HepG2 (cell line): ENCODE measurements around the gene NCCRP1. TPM values are rescaled to one million over a fixed set of nuclear protein-coding genes. Genes with fewer than 3 reads are reported as not detected.

Source experiments
- ATAC-seq: fragments of 200-7000 bp; cut with Tn5 transposase; 3 replicates; pipeline ENCODE4 v1.9.1; 2020; ENCODE audit warnings: mild to moderate bottlenecking, moderate library complexity
- BruUV-seq: library from RNA; stranded (reverse); fragments of 400-500 nt; replicated peaks from 2 replicates; lab custom pipeline; 2021; lab: Mats Ljungman, UMichigan
- CTCF ChIA-PET: fragments of 300-600 bp; formaldehyde crosslinking; extraction: SDS; loops from one replicate; lab custom pipeline; 2021; ENCODE audit warnings: low total read pairs, inconsistent platforms, low intra/inter-chr PET ratio; lab: Yijun Ruan, JAX
- POLR2A ChIA-PET: fragments of 350-600 bp; sonication (Branson Sonifier 250); formaldehyde crosslinking; loops from one replicate; lab custom pipeline; 2020; ENCODE audit warnings: antibody characterized with exemption, inconsistent platforms; lab: Yijun Ruan, JAX
- DNase-seq: peaks from one replicate; pipeline ENCODE4 v3.0.0-alpha.2; 2015; ENCODE audit warnings: low spot score
- FAIRE-seq: peaks from 3 replicates; lab custom pipeline; 2011; peaks lifted over from hg19 to GRCh38; lab: Jason Lieb, UNC
- H2AFZ ChIP-seq: one replicate; pipeline ENCODE4 v1.6.1; 2011; ENCODE audit warnings: low read length, inconsistent platforms
- H3K27ac ChIP-seq: fragments of 300-600 bp; 3 replicates; pipeline ENCODE4 v1.8.0; 2011; ENCODE audit warnings: mixed run types, mild to moderate bottlenecking, mixed read lengths, low read length, inconsistent platforms; ENCODE audit not compliant: insufficient read depth; ENCODE audit errors: extremely low read length
- H3K27me3 ChIP-seq, 2 experiments: fragments of 200-600 bp in 1 of 2; 2 replicates in 1 of 2; 3 replicates in 1 of 2; pipeline versions ENCODE4 v1.6.0 to v1.8.0; 2011; ENCODE audit warnings: low read length in 2 of 2, mild to moderate bottlenecking in 2 of 2, moderate library complexity in 2 of 2, inconsistent platforms in 1 of 2; ENCODE audit not compliant: insufficient read depth in 2 of 2, control insufficient read depth in 1 of 2
- H3K36me3 ChIP-seq, 2 experiments: fragments of 200-600 bp in 1 of 2; replicated peaks in 1 of 2; 2 replicates in 1 of 2; 3 replicates in 1 of 2; pipeline versions ENCODE4 v1.5.1 to v1.8.0; 2011; ENCODE audit warnings: low read length in 2 of 2, inconsistent platforms in 1 of 2; ENCODE audit not compliant: insufficient read depth in 2 of 2, control insufficient read depth in 1 of 2
- H3K4me1 ChIP-seq: 2 replicates; pipeline ENCODE4 v1.5.1; 2012; ENCODE audit warnings: low read length, inconsistent platforms; ENCODE audit not compliant: insufficient read depth
- H3K4me2 ChIP-seq: 2 replicates; pipeline ENCODE4 v1.6.0; 2011; ENCODE audit warnings: low read depth, low read length, inconsistent platforms
- H3K4me3 ChIP-seq, 3 experiments: fragments of 200-600 bp in 1 of 3; sonication (generic), shearing (Covaris generic) in 1 of 3; replicated peaks in 1 of 3; 2 replicates each; pipeline ENCODE4 v1.5.1; 2011 to 2016; ENCODE audit warnings: low read length in 3 of 3, inconsistent platforms in 2 of 3, low read depth in 2 of 3, mild to moderate bottlenecking in 2 of 3, control low read depth in 1 of 3, mixed read lengths in 1 of 3; ENCODE audit not compliant: insufficient read depth in 1 of 3
- H3K79me2 ChIP-seq: one replicate; pipeline ENCODE4 v1.6.1; 2011; ENCODE audit warnings: low read length, inconsistent platforms; ENCODE audit not compliant: insufficient read depth
- H3K9ac ChIP-seq: 2 replicates; pipeline ENCODE4 v1.6.0; 2011; ENCODE audit warnings: mild to moderate bottlenecking, low read depth, low read length, inconsistent platforms; ENCODE audit not compliant: insufficient read depth
- H3K9me3 ChIP-seq: 2 replicates; pipeline ENCODE4 v1.5.1; 2012; ENCODE audit warnings: mild to moderate bottlenecking, low read length
- H4K20me1 ChIP-seq: 2 replicates; pipeline ENCODE4 v1.6.0; 2011; ENCODE audit warnings: inconsistent platforms, mild to moderate bottlenecking, low read length, moderate library complexity; ENCODE audit not compliant: insufficient read depth
- JUND ChIP-seq: sonication (generic); formaldehyde crosslinking; IDR thresholded peaks from 2 replicates; pipeline ENCODE4 v1.8.0; 2022; ENCODE audit warnings: mild to moderate bottlenecking, missing genetic modification reagents
- NFYB ChIP-seq: sonication (generic); formaldehyde crosslinking; IDR thresholded peaks from 2 replicates; pipeline ENCODE4 v1.4.0; 2020; ENCODE audit warnings: missing genetic modification reagents
- SNAI1 ChIP-seq: sonication (generic); formaldehyde crosslinking; IDR thresholded peaks from 2 replicates; pipeline ENCODE4 v1.5.0; 2020; ENCODE audit warnings: mild to moderate bottlenecking, missing genetic modification reagents, borderline replicate concordance
- SRY ChIP-seq: sonication (generic); formaldehyde crosslinking; IDR thresholded peaks from 2 replicates; pipeline ENCODE4 v1.8.0; 2022; ENCODE audit warnings: mild to moderate bottlenecking, missing genetic modification reagents
- ZBTB3 ChIP-seq: sonication (generic); formaldehyde crosslinking; IDR thresholded peaks from 2 replicates; pipeline ENCODE4 v1.4.0; 2020; ENCODE audit warnings: low read depth, mild to moderate bottlenecking, moderate library complexity, missing genetic modification reagents, borderline replicate concordance
- ZNF160 ChIP-seq: sonication (generic); formaldehyde crosslinking; IDR thresholded peaks from 2 replicates; pipeline ENCODE4 v1.8.0; 2022; ENCODE audit warnings: mild to moderate bottlenecking, inconsistent platforms, missing genetic modification reagents
- ZNF225 ChIP-seq: sonication (generic); formaldehyde crosslinking; IDR thresholded peaks from 2 replicates; pipeline ENCODE4 v1.4.0; 2020; ENCODE audit warnings: mild to moderate bottlenecking, missing genetic modification reagents
- ZNF326 ChIP-seq: sonication (generic); formaldehyde crosslinking; IDR thresholded peaks from 2 replicates; pipeline ENCODE4 v1.4.0; 2020; ENCODE audit warnings: missing genetic modification reagents, borderline replicate concordance
- ZNF44 ChIP-seq: sonication (generic); formaldehyde crosslinking; IDR thresholded peaks from 2 replicates; pipeline ENCODE4 v1.5.1; 2020; ENCODE audit warnings: mild to moderate bottlenecking, missing genetic modification reagents
- ZNF747 ChIP-seq: sonication (generic); formaldehyde crosslinking; IDR thresholded peaks from 2 replicates; pipeline ENCODE4 v1.8.1; 2023; ENCODE audit warnings: missing genetic modification reagents, mild to moderate bottlenecking, borderline replicate concordance
- WGBS: methylation state at CpG from one replicate; pipeline ENCODE4 v1.1.6; 2017; ENCODE audit warnings: low lambda C conversion rate; 5-methylcytosine and 5-hydroxymethylcytosine counted together
- in situ Hi-C: cut with HindIII; loops from 2 replicates; pipeline ENCODE4 v1.10.0; 2017; ENCODE audit warnings: low pct_unique_long_range_greater_than_20kb; ENCODE audit not compliant: extremely low pct_ligation_motif_present
- intact Hi-C: fragments of 100-400 bp; cut with micrococcal nuclease; formaldehyde crosslinking; loops from one replicate; pipeline ENCODE4 v1.10.0; 2022; ENCODE audit not compliant: unreplicated experiment
- polyA plus RNA-seq, 8 experiments: library from polyadenylated mRNA; depleted of rRNA in 3 of 8; stranded (reverse) in 7 of 8; unstranded in 1 of 8; fragments of >200 nt; fragmentation: Illumina TruSeq in 4 of 8; extraction: Trizol in 4 of 8; gene quantifications; 2 replicates each; pipeline versions ENCODE4 v1.2.1 to v1.2.3, GENCODE V29; 2011 to 2016; ENCODE audit warnings: low read depth in 4 of 8, missing spikeins in 1 of 8, mixed read lengths in 1 of 8; ENCODE audit not compliant: insufficient read depth in 1 of 8
- total RNA-seq, 5 experiments: library from RNA; depleted of rRNA; stranded (reverse); fragments of >200 nt; fragmentation: Illumina TruSeq; extraction: Trizol; gene quantifications; 2 replicates each; pipeline ENCODE4 v1.2.3, GENCODE V29; 2016; ENCODE audit warnings: low read depth in 1 of 5
- TF ChIP-seq, protein P1 (sequence below): sonication (generic); formaldehyde crosslinking; IDR thresholded peaks from 2 replicates; pipeline ENCODE4 v1.4.0; 2020; ENCODE audit warnings: missing genetic modification reagents, mild to moderate bottlenecking, borderline replicate concordance
- TF ChIP-seq, protein P2 (sequence below): fragments of 450-650 bp; IDR thresholded peaks from 2 replicates; pipeline ENCODE4 v1.6.1; 2017
- TF ChIP-seq, protein P3 (sequence below): fragments of 450-650 bp; IDR thresholded peaks from 2 replicates; pipeline ENCODE4 v1.6.1; 2016
- TF ChIP-seq, protein P4 (sequence below): IDR thresholded peaks from 2 replicates; pipeline ENCODE4 v1.6.1; 2012; ENCODE audit warnings: low read length, improper control_type of control experiment
- TF ChIP-seq, protein P5 (sequence below): IDR thresholded peaks from 2 replicates; pipeline ENCODE4 v1.6.1; 2016; ENCODE audit warnings: low read depth, borderline replicate concordance

Gene NCCRP1
- total and polyA plus RNA-seq, 2 of the 13 experiments (the other 11 are each of a cell fraction or from before 2014, with no cell fraction given): not detected

DNA sequence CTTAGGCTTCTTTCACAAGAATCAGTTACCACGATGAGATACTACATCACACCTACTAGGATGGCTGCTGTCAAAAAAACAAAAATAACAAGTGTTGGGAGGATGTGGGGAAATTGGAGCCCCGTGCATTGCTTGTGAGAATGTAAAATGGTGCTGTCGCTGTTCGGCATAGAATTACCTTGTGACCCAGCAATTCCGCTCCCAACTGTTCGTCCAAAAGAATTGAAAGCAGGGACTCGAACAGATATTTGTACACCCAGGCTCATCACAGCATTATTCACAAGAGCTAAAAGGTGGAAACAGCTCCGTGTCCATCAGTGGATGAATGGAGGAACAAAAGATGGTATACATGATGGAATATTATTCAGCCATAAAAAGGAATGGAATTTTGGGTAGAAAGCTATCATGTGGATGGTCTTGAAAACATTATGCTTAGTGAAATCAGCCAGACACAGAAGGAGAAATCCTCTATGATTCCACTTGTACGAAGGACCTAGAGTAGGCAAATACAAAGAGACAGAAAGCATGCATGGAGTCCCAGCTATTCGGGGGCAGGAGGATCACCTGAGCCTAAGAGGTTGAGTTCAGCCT lies 47.7 kb upstream of the NCCRP1 start:
- H3K4me3 ChIP-seq: no peak overlapping the region
- no peaks in the 10 kb centered on the region for H3K9me3 ChIP-seq
- ChIA-PET CTCF (no interaction called here), POLR2A (interaction anchor here (0.9 kb wide), 1 partner anchor 9 kb away, joined by 4 read pairs; no protein-coding TSS in a partner anchor)
- H3K9ac ChIP-seq: no peak overlapping the region
- peaks cover 6% of the 10 kb centered on the region for H4K20me1 ChIP-seq
- no TSS peak for BruUV-seq
- ATAC-seq (no peak), DNase-seq (no peak), FAIRE-seq (no peak)
- in situ Hi-C loops: no loop called here
- intact Hi-C loops: no loop called here
- H2AFZ ChIP-seq: no peak overlapping the region
- H3K27ac ChIP-seq: no peak overlapping the region
- peaks cover 56% of the 10 kb centered on the region for H3K79me2 ChIP-seq
- peaks cover 43% of the 10 kb centered on the region for H3K4me1 ChIP-seq
- 96% methylated on average over 10 of the region's 10 CpGs for WGBS
- no peaks in the 10 kb centered on the region for H3K27me3 ChIP-seq
- H3K4me2 ChIP-seq: no peak overlapping the region
- H3K36me3 ChIP-seq: peaks cover 5 to 11% of the 10 kb centered on the region in 2 experiments; a peak in 4 of 5 replicates
- TF ChIP-seq, protein P1, sequence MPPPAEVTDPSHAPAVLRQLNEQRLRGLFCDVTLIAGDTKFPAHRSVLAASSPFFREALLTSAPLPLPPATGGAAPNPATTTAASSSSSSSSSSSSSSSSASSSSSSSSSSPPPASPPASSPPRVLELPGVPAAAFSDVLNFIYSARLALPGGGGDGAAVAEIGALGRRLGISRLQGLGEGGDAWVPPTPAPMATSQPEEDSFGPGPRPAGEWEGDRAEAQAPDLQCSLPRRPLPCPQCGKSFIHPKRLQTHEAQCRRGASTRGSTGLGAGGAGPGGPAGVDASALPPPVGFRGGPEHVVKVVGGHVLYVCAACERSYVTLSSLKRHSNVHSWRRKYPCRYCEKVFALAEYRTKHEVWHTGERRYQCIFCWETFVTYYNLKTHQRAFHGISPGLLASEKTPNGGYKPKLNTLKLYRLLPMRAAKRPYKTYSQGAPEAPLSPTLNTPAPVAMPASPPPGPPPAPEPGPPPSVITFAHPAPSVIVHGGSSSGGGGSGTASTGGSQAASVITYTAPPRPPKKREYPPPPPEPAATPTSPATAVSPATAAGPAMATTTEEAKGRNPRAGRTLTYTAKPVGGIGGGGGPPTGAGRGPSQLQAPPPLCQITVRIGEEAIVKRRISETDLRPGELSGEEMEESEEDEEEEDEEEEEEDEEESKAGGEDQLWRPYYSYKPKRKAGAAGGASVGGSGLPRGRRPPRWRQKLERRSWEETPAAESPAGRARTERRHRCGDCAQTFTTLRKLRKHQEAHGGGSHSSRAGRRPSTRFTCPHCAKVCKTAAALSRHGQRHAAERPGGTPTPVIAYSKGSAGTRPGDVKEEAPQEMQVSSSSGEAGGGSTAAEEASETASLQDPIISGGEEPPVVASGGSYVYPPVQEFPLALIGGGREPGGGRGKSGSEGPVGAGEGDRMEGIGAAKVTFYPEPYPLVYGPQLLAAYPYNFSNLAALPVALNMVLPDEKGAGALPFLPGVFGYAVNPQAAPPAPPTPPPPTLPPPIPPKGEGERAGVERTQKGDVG (CRISPR knock-in tag): no peak
- TF ChIP-seq SNAI1: no peak
- TF ChIP-seq ZNF44 (CRISPR knock-in tag): no peak
- TF ChIP-seq JUND (CRISPR knock-in tag): no peak
- TF ChIP-seq, protein P2, sequence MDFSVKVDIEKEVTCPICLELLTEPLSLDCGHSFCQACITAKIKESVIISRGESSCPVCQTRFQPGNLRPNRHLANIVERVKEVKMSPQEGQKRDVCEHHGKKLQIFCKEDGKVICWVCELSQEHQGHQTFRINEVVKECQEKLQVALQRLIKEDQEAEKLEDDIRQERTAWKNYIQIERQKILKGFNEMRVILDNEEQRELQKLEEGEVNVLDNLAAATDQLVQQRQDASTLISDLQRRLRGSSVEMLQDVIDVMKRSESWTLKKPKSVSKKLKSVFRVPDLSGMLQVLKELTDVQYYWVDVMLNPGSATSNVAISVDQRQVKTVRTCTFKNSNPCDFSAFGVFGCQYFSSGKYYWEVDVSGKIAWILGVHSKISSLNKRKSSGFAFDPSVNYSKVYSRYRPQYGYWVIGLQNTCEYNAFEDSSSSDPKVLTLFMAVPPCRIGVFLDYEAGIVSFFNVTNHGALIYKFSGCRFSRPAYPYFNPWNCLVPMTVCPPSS: no peak
- TF ChIP-seq, protein P3, sequence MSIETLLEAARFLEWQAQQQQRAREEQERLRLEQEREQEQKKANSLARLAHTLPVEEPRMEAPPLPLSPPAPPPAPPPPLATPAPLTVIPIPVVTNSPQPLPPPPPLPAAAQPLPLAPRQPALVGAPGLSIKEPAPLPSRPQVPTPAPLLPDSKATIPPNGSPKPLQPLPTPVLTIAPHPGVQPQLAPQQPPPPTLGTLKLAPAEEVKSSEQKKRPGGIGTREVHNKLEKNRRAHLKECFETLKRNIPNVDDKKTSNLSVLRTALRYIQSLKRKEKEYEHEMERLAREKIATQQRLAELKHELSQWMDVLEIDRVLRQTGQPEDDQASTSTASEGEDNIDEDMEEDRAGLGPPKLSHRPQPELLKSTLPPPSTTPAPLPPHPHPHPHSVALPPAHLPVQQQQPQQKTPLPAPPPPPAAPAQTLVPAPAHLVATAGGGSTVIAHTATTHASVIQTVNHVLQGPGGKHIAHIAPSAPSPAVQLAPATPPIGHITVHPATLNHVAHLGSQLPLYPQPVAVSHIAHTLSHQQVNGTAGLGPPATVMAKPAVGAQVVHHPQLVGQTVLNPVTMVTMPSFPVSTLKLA: no peak
- no peak for TF ChIP-seq ZNF747 (CRISPR knock-in tag)
- TF ChIP-seq SRY: no peak
- no peak for TF ChIP-seq ZBTB3
- TF ChIP-seq, protein P4, sequence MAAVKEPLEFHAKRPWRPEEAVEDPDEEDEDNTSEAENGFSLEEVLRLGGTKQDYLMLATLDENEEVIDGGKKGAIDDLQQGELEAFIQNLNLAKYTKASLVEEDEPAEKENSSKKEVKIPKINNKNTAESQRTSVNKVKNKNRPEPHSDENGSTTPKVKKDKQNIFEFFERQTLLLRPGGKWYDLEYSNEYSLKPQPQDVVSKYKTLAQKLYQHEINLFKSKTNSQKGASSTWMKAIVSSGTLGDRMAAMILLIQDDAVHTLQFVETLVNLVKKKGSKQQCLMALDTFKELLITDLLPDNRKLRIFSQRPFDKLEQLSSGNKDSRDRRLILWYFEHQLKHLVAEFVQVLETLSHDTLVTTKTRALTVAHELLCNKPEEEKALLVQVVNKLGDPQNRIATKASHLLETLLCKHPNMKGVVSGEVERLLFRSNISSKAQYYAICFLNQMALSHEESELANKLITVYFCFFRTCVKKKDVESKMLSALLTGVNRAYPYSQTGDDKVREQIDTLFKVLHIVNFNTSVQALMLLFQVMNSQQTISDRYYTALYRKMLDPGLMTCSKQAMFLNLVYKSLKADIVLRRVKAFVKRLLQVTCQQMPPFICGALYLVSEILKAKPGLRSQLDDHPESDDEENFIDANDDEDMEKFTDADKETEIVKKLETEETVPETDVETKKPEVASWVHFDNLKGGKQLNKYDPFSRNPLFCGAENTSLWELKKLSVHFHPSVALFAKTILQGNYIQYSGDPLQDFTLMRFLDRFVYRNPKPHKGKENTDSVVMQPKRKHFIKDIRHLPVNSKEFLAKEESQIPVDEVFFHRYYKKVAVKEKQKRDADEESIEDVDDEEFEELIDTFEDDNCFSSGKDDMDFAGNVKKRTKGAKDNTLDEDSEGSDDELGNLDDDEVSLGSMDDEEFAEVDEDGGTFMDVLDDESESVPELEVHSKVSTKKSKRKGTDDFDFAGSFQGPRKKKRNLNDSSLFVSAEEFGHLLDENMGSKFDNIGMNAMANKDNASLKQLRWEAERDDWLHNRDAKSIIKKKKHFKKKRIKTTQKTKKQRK: no peak
- no peak for TF ChIP-seq NFYB (CRISPR knock-in tag)
- no peak for TF ChIP-seq ZNF326 (CRISPR knock-in tag)
- TF ChIP-seq, protein P5, sequence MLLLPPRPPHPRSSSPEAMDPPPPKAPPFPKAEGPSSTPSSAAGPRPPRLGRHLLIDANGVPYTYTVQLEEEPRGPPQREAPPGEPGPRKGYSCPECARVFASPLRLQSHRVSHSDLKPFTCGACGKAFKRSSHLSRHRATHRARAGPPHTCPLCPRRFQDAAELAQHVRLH (CRISPR knock-in tag): no peak
- no peak for TF ChIP-seq ZNF160
- TF ChIP-seq ZNF225: no peak
